PC-3 (cell line): Measurements from ENCODE around the gene NME7.

ENCODE experiments used
- CTCF ChIP-seq: fragments of 300-600 bp; sonication (generic); conservative IDR thresholded peaks from 2 replicates; pipeline ENCODE4 v1.5.1; 2017; ENCODE audit warnings: antibody characterized with exemption, low read depth, mild to moderate bottlenecking, low read length
- EZH2 ChIP-seq: fragments of 300-600 bp; sonication (generic); IDR thresholded peaks from one replicate; pipeline ENCODE4 v1.6.1; 2017; ENCODE audit warnings: antibody characterized with exemption, mild to moderate bottlenecking, low read length; ENCODE audit not compliant: unreplicated experiment
- EZH2phosphoT487 ChIP-seq: fragments of 300-600 bp; sonication (generic); IDR thresholded peaks from 2 replicates; pipeline ENCODE4 v1.6.1; 2018; ENCODE audit warnings: mild to moderate bottlenecking, antibody characterized with exemption, low read length, borderline replicate concordance

GRCh38 chr1:169338617-169339016 lies 29.0 kb downstream of the NME7 start:
- TF ChIP-seq EZH2, result no peak
- TF ChIP-seq CTCF, result no peak
- no peak for TF ChIP-seq EZH2phosphoT487
